Lung (tissue), 12 donors: ENCODE data around the gene BTBD16. TPM values are rescaled to one million over a fixed set of nuclear protein-coding genes. Genes with fewer than 3 reads are reported as not detected.

Experiments
- ATAC-seq: fragments of 200-7000 bp; cut with Tn5 transposase; one replicate; pipeline ENCODE4 v1.9.1; 2020; ENCODE audit warnings: moderate number of reproducible peaks; ENCODE audit not compliant: insufficient read depth, low FRiP score
- DNase-seq, 3 donors: peaks; one replicate each; pipeline ENCODE4 v3.0.0-alpha.2; 2013 to 2017
- H3K27ac ChIP-seq, 2 donors: one replicate each; pipeline ENCODE4 v1.5.1; 2013; ENCODE audit warnings: mild to moderate bottlenecking in 2 of 2, moderate library complexity in 2 of 2, control low read depth in 1 of 2, inconsistent platforms in 1 of 2, low read depth in 1 of 2, low read length in 1 of 2
- H3K27me3 ChIP-seq, 3 donors: one replicate each; pipeline ENCODE4 v1.5.1; 2013; ENCODE audit warnings: low read length in 2 of 3; ENCODE audit not compliant: control insufficient read depth in 3 of 3, insufficient read depth in 3 of 3
- H3K36me3 ChIP-seq, 4 donors: one replicate each; pipeline ENCODE4 v1.5.1; 2013; ENCODE audit warnings: low read length in 4 of 4, mild to moderate bottlenecking in 1 of 4, moderate library complexity in 1 of 4; ENCODE audit not compliant: control insufficient read depth in 4 of 4, insufficient read depth in 4 of 4
- H3K4me1 ChIP-seq, 5 donors: one replicate each; pipeline ENCODE4 v1.5.1; 2013; ENCODE audit warnings: low read length in 5 of 5, mild to moderate bottlenecking in 2 of 5, moderate library complexity in 1 of 5; ENCODE audit not compliant: control insufficient read depth in 5 of 5, insufficient read depth in 5 of 5
- H3K4me3 ChIP-seq: one replicate; pipeline ENCODE4 v1.5.1; 2013; ENCODE audit warnings: mild to moderate bottlenecking, control low read depth, moderate library complexity
- H3K9ac ChIP-seq, 2 donors: one replicate each; pipeline ENCODE4 v1.5.1; 2013; ENCODE audit warnings: low read length in 2 of 2, control low read depth in 1 of 2; ENCODE audit not compliant: insufficient read depth in 1 of 2
- H3K9me3 ChIP-seq, 4 donors: one replicate each; pipeline ENCODE4 v1.5.1; 2013; ENCODE audit warnings: low read length in 3 of 4, mild to moderate bottlenecking in 1 of 4, moderate library complexity in 1 of 4; ENCODE audit not compliant: control insufficient read depth in 4 of 4, insufficient read depth in 3 of 4
- CTCF ChIP-seq: IDR thresholded peaks from 2 replicates; pipeline ENCODE4 v1.5.1; 2012; ENCODE audit warnings: mild to moderate bottlenecking; ENCODE audit errors: control extremely low read depth, extremely low read depth
- WGBS, 2 donors: extraction: QIAGEN DNeasy Blood & Tissue Kit; methylation state at CpG; one replicate each; pipeline ENCODE4 v1.1.7; 2013; 5-methylcytosine and 5-hydroxymethylcytosine counted together
- polyA plus RNA-seq, 2 donors: library from polyadenylated mRNA; stranded (reverse); fragments of 200-250 nt; gene quantifications; one replicate each; pipeline ENCODE4 v1.2.1, GENCODE V29; 2013
- total RNA-seq, 2 donors: library from RNA; depleted of rRNA in 1 of 2; stranded (reverse); fragments of >200 nt in 1 of 2; gene quantifications; one replicate each; pipeline ENCODE4 v1.2.1, GENCODE V29; 2014 to 2021
- donor health status: control.
- donor health status: control.
- donor health status: Bipolar disorder and iron deficiency.
- donor health status: healthy.
- donor health status: DM: yes; HTN: yes; CAD: no.

BTBD16 gene
- total and polyA plus RNA-seq, 4 donors, result 0.03 to 0.73 (median 0.67) TPM; not detected in 1

DNA sequence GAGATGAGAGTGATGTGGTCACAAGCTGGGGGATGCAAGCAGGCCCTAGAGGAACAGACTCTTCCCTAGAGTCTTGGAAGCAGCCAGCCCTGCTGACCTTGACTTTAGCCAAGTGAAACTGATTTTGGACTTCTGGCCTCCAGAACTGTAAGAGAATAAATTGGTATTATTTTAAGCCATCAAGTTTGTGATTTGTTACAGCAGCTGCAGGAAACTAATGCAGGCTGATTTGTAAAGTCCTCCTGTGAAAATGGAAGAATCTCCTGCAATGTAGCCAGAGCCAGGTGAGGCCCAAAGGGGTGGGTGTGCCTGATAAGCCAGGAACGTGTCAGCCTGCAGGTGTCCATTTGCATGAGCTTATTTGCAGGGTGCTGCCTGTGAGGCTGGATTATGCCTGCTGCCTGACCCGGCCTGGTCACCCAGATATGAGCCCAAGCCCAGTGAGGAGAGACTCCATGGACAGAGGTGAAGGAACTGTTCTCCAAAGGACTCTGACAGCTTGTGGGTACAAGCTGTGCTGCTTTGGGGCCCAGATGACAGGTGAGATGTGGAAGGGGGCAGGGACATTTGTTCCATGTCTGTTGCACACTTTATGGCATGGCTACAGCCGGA is 78.8 kb downstream of the BTBD16 start:
- Histone ChIP-seq H3K9ac (no peak overlapping the region), H3K27ac (no peak overlapping the region), H3K4me3 (no peak overlapping the region), H3K4me1 (peaks cover 0 to 1% (median 0%) of the 10 kb centered on the region in 5 donors), H3K36me3 (no peaks in the 10 kb centered on the region), H3K27me3 (no peaks in the 10 kb centered on the region), H3K9me3 (no peaks in the 10 kb centered on the region)
- no peak for TF ChIP-seq CTCF
- no peak for DNase-seq
- 74 to 86% methylated on average over 3 of the region's 3 CpGs for WGBS, 2 donors
- ATAC-seq, result no peak

- H3K9me3 ChIP-seq, result no peaks in the 10 kb centered on the region
- no peaks in the 10 kb centered on the region for H3K36me3 ChIP-seq
- no peak overlapping the region for H3K4me3 ChIP-seq
- no peak for ATAC-seq
- DNase-seq, result no peak
- H3K27ac ChIP-seq, result no peak overlapping the region
- H3K9ac ChIP-seq, result no peak overlapping the region
- WGBS, 2 donors, result 75 to 80% methylated on average over 12 of the region's 12 CpGs
- no peak for TF ChIP-seq CTCF
- H3K27me3 ChIP-seq, result no peaks in the 10 kb centered on the region
- H3K4me1 ChIP-seq, result peaks cover 0 to 1% (median 0%) of the 10 kb centered on the region in 5 donors
Observed at GRCh38 chr10:122350893-122351292, 79.8 kb downstream of the BTBD16 start.

- Histone ChIP-seq H3K27me3 (no peaks in the 10 kb centered on the region), H3K4me3 (no peak overlapping the region), H3K27ac (no peak overlapping the region), H3K9ac (no peak overlapping the region), H3K4me1 (peaks cover 0 to 1% (median 0%) of the 10 kb centered on the region in 5 donors), H3K9me3 (no peaks in the 10 kb centered on the region), H3K36me3 (no peaks in the 10 kb centered on the region)
- ATAC-seq (no peak), DNase-seq (no peak)
- no peak for TF ChIP-seq CTCF
- 69 to 71% methylated on average over 8 of the region's 8 CpGs for WGBS, 2 donors
Observed at GRCh38 chr10:122352817-122353525, 81.9 kb downstream of the BTBD16 start.
